ENCODE measurements around the gene RRP36.
"Not testable (repeated sequence)": the region's sequence is repeated elsewhere in the genome, so short reads cannot be mapped to it uniquely, and the experiment has no call there.

RRP36 gene

DNA sequence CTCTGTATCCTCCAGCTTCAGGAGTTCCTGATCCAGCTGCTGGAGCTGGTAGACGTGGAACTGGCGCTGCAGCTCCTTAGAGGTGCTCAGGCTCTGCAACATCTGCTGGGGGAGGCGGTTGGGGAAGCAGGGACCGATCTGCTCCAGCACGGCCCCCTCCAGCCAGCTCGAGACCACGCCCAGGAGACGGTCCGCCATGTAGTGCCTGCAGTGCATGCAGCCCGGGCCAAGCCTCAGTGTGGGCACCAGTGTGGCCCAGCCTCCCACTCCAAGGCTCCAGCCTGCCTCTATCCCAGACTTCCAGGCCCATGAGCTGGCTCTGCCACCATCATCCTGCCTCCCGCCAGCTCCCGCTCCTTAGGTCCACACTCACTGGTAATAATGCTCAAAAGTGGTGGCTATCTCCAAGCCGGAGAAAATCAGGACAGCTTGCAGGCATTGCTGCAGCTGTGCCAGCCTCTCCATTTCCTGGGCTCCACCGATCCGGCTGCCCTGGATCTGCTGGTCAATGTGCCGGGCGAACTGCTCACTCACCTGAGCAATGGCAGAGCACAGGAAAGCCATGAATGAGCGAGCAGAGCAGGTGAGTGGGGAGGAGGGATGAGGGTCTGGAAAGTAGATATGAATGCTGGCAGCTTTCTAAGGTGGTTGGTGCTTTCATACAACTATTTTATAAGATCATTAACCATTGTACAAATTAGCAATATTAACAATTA lies 19.3 kb downstream of the RRP36 start:
- DNase-seq: no peak

DNA sequence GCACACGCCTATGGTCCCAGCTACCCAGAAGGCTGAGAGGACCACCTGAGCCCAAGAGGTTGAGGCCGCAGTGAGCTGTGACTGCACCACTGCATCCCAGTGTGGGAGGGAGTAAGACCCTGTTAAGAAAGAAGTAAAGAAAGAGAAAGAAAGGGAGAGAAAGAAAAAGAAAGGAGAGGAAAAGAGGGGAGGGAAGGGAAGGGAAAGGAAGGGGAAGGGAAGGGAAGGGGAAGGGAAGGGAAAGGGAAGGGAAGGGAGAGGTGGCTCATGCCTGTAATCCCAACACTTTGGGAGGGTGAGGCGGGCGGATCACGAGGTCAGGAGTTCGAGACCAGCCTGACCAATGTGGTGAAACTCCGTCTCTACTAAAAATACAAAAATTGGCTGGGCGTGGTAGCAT lies 20.1 kb downstream of the RRP36 start:
- not testable (repeated sequence) for DNase-seq

DNA sequence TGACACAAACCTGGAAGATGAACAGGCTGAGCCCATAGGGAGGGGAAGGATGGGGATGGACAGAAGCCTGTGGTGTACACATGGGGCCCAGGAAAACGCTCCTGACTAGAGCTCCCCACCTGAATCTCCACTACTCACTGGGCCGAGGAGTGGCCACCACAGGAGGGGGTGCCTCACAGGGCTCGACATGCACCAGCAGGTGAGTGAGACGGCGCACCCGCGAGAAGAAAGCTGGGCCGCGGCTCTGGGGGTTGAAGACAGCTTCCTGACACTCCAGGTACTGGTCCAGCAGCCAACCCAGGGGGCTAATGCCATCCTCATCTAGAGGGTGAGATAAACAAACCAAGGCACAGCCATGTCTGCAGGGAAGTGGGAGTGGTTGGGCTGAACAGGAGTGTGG lies 21.9 kb downstream of the RRP36 start:
- no peak for DNase-seq

DNA sequence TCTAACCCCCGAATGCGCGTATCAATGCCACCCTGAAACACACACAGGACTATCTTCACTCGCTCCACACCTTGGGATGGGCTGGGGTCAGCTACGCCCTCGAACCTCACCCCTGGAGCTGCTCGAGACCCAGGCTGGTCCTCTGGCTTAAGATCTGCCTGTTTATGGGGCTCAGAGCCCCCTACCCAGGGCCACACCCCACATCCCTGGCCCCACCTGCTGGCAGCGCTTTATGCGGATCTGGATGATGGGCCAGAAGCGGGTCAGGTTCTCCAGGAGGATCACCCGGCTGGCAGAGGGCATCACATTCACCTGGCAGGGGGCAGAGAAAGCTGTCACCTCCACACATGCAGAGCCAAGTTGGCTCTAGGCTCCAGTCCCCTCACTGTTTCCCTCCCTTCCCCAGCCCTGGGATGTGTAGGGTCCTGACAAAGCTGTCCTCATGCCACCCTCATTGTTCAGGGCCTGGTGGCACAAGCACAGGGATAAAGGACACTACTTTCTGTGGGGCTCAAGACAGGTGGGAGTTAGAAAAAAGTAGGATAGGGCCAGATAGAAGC lies 24.0 kb downstream of the RRP36 start:
- no peak for DNase-seq

DNA sequence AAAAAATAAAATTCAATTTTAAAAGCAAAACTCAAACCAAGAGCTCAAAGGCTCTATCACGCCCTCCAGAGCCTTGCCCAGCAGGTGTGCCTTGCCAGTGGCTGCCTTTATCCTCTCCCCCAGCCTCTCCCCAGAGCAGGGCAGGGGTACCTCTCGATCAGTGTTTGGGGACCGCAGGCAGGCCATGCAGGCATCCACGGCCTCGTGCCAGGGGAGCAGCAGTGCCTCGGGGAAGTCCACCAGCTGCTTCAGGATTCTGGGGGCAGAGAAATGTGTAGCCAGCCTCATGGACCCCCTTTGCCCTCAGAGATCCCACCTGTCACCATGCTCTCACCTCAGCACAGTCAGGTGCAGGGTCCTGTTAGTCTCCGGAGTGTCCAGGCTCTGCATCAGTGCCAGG lies 26.6 kb downstream of the RRP36 start:
- no peak for DNase-seq

DNA sequence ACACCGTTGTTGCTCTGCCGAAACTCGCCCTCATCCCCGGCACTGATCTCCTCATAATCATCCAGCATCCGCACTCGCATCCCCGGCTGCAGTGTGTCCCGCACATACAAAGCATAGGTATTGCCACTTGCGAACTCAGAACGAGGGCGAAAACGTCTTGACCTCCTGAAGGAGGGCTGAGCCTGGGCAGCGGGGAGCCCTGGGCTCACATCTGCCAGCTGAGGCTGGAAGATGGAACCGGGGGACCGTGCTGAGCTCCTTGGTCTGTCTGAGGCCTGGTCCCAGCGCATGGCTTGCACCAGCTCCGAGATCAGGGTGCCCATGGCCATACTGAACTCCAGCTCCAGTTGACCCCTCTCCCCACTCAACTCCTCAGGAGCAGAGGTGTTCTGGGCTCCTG lies 29.6 kb downstream of the RRP36 start:
- no peak for DNase-seq

DNA sequence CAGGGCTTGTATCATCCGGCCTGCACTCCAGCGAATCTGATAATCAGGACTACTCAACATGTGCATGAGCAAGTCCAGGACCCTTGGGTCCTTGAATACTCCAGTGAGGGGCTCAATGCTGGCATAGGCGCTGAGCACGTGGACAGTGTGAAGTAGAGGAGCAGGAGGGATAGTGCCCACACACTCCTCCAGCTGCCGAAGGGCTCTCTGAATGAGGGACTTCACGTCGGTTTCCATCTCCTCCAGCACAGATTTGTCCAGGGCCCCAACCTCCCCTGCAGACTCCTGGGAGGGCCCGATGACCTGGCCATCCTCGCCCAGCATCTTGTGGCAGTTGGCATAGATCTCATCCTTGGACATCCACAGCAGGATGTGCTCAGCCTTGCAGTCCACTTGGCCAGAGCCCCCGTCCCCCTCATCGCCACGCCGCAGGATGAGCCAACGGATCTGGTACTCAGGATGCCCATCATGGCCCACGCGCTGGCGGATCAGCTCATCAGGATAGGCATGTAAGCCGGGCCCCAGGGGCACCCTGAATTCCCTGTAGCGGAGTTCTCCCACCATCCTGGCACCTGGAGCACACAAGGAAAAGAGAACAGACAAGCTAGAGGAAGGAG lies 30.9 kb downstream of the RRP36 start:
- no peak for DNase-seq

DNA sequence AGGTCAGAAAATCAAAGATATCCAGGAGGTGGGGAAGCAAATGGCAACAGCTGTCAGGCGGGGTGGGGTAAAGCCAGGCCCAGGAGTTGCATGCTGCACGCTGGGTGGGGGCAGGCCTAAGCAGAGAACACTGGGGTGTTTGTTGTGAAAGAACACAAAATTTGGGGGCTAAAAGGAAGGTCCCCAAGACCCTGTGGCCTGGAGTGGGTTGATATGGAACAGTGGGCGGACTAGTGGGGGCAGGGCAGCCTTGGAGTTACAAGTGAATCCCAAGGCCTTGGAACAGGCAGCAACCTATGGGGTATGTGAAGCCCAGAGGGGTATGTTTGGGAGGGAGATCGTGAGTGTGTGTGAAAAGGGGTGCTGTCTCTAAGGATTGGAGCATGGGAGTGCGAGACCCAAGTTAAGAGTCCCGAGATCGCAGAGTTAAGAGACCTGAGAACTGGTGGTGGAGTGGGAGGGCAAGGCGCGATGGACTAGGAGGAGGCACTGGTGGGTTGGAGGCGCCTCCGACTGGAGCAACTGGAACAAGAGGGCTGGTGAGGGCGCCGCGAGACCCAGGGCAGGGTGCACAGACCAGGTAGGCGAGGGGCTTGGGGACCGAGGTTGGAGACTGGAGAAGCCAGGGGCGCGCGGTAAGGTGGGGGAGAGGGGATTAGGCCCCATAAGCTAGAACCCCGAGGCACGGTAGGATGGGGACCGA lies 31.6 kb downstream of the RRP36 start:
- DNase-seq: no peak

DNA sequence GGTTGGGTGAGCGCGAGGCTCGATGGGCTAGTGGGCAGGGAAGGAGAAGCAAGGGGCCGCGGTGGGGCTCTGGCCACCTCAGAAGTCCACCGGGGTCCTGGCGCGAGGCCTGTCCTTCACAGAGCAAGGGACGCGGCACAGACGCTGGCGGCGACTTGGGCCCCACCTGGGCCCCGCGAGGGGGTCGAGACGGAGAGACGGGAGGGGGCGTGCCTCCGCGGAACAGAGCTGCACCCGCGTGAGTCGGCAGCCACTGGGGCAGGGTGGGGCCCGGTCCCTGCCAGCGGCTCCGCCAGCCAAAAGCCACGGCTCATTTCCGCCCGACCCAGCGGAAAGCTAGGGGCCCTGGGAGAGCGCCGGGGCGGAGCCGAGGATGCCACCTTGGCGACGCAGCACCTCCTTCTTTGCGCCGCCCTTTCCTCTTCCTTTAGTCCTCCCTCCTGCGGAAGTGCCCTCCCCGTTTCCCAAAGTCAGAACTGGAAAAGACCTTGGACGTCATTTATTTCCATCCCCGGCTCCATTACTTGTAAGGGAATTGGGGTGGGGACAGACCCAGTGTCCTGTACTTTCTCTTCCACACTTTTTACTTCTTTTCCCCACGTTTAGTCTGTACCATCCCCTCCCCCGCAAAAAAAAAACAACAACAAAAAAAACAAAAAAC lies 32.3 kb downstream of the RRP36 start, which contains the start of gene CUL7:
Gene CUL7, minus strand, starts transcription at position 307 of the 661 bp plus-strand sequence. CDS start 1,063 bp downstream, outside the sequence.
- peak; percentile 83 for DNase-seq

DNA sequence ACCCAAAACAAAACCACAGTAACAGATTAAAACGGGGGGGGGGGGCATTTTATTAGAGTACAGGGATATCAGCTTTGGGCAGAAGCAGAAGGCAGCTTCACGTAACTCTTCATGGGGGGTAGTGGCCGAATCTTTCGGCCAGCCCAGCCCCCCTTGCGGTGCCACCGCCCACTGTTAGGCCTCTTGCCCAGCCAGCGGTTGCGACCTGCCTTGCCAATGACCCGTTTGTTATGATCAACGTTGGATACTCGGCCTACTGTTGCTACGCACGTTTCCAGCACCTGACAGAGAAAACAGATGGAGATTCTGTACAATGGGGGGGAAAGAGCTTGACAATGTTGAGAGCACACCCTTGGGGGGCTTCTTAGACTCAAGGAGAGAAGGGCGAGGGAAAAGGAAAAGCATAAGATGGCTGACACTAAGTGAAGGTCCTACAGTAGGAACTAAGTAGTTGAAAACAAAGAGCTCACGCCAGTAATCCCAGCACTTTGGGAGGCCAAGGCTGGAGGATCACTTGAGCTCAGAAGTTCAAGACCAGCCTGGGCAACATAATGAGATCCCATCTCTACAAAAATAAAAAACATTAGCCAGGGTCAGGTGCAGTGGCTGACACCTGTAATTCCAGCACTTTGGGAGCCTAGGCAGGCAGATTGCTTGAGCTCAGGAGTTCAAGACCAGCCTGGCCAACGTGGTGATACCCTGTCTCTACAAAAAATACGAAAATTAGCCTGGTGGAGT lies 33.0 kb downstream of the RRP36 start:
- no peak for DNase-seq

DNA sequence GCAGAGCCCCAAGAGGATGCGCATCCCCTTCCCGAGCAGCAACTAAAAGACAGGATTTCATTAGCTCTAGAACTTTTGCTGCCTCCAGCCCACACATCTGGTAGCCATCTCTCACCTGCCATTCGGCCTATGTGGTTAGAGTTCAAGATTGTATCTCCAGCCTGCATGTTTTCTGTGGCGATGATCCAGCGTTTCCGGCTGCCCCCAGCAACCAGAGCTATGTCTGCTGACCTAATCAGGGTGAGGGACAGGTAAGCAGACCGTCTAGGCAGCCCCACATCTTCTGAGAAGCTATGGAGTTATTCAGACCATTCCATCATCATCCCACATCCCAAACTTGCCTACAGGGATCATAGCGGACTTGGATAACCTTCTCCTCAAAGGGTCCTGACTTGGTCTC lies 34.5 kb downstream of the RRP36 start:
- DNase-seq: no peak

DNA sequence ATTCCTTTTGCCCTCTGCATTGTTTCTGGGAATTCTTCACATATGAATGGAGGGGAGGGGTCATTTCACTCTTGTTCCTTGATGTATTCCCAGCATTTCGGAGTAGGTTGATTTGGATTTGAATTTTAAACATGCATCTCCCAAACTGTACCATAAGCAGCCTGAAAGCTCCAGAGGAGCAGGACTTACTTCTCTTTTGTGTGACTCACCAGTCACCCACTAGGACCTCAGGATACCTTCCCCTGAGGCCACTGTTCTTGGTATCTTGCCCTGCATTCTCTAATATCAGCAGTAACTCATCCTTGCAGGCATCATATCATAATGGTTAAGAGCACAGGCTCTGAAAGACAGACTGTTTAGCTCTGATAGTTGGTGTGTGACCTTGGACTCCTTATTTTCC lies 37.1 kb downstream of the RRP36 start:
- DNase-seq: no peak

DNA sequence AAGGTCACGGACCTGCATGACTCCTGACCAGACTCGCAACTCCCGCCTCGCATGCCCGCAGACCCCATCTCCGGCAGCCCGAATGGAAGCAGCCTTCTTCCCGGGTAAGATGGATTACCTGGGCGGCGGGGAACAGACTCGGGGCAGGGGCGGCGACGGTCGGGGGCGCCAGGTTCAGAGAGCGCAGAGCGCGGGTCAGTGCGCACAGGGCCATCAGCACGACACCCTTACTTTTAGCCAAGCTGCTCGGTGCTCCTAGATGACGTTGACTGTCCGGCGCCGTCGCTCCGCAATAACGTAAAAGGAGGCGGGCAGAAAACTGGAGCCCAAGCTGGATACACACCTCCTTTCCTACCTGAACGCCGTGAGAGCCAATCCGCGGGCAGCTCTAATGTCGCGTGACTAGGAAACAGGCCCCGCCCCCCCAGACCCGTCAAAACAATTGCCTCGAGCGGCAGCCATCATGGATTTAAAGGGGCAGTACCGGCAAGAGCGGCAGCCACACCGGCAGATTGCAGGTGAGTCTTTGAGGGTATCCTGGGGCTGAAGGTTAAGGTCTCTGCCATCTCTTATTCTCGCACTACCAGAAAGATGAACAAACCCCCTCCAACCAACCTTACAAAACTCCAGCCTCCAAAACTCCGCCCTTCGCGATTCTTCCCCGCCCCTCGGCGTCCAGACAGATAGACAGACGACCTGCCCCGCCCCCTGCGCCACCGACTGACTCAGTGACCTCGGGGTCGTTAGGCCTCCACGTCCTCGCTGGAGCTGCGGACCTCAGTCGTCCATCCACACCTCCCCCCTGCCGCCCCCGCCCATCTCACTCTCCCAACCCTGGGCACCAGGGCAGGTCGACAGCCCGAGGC lies 38.0 kb downstream of the RRP36 start, which contains the start of the genes KLC4 and MRPL2:
Gene KLC4, plus strand, starts transcription at position 464 of the 866 bp plus-strand sequence. CDS start 1,705 bp downstream, outside the sequence.
Gene MRPL2, minus strand, starts transcription at position 267 of the 866 bp plus-strand sequence. Its CDS starts 53 bp downstream, at position 214.
- peak; percentile 97 for DNase-seq

DNA sequence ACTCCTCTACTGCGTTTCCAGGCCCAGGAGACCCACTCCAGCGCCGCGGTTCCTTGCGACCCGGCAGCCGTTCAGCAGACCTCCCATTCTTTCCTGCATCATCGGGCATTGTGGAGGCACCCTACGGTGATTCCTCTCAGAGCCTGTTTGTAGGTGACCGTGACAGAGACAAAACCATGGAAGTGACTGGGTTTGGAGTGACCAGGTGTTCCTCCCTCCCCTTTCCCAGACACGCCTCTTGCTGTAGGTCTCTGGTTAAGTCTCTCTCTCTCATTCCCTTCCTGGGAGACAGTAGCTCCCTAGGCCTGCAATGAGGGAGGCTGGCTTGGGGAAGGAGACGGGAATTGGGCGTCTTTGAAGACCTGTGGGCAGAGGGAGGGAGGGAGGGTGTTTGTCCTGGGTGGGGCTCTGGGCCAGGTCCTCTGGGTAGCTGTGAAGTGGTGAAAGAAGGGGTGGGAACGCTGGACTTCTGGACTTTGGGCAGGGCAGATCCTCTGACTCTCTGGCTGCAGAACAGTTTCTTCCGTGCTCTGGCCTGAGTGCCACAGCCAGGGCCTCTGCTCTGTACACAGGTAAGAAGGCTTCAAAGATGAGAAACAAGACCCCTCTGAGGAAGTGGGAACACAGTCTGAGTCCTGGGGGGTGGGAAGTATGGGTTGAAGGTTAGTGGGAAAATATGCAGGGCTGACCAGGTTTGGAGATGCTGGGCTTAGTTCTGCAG lies 38.8 kb downstream of the RRP36 start:
- DNase-seq: no peak

DNA sequence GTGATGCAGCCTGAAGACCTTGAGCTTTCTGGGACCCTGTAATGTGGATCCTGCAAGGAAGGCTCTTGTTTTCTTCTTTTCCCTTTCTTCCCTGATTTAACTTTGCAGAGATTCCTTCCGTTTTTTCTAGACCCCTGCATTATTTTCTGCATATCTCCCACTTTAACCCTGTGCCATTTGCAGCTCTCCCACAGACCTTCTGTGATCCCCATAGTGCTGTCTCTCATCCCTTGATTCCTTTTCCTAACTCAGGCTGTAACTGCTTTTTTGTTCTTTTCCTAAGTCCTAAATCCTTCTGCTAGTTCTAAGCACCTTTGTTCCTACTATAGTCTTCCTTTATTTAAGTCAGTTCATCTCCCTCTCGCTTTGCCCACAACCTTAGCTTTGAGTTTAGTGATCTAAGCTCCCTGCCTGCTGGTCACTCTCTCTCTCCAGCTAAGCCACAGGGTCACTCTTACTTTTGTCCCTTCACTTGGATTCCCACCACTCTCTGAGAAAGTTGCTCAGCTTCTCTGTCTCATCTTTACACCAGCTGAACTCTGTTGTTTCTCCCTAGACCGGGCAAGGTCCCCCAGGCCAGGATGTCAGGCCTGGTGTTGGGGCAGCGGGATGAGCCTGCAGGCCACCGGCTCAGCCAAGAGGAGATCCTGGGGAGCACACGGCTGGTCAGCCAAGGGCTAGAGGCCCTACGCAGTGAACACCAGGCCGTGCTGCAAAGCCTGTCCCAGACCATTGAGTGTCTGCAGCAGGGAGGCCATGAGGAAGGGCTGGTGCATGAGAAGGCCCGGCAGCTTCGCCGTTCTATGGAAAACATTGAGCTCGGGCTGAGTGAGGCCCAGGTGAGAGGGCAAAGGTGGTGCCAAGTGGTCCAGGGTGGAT lies 39.6 kb downstream of the RRP36 start:
- no peak for DNase-seq

DNA sequence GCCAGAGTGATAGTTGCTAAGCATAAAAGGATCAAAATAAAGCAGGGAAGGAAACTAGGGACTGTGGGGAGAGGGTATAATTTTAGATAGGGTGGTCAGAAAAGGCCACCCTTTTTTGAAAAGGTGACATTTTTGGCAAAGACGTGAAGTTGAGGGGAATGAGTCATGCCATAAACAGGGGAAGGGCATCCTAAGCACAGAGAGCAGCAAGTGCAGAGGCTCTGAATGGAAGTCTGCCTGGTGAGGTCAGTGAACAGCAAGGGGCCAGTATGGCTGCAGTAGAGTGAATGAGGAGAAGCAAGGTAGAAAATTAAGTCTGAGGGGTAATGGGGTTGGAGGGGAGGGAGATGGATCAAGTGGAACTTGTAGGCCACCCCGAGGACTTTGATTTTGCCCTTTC lies 40.4 kb downstream of the RRP36 start:
- no peak for DNase-seq

DNA sequence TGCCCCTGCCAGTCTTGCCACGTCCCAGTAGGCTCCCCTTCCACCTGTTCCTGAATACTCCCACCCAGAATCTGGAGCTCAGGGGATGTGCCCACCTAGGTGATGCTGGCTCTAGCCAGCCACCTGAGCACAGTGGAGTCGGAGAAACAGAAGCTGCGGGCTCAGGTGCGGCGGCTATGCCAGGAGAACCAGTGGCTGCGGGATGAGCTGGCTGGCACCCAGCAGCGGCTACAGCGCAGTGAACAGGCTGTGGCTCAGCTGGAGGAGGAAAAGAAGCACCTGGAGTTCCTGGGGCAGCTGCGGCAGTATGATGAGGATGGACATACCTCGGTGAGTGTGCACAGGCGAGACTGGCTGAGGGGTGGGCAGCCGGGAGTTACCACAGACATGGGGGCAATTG lies 41.4 kb downstream of the RRP36 start:
- DNase-seq: no peak

DNA sequence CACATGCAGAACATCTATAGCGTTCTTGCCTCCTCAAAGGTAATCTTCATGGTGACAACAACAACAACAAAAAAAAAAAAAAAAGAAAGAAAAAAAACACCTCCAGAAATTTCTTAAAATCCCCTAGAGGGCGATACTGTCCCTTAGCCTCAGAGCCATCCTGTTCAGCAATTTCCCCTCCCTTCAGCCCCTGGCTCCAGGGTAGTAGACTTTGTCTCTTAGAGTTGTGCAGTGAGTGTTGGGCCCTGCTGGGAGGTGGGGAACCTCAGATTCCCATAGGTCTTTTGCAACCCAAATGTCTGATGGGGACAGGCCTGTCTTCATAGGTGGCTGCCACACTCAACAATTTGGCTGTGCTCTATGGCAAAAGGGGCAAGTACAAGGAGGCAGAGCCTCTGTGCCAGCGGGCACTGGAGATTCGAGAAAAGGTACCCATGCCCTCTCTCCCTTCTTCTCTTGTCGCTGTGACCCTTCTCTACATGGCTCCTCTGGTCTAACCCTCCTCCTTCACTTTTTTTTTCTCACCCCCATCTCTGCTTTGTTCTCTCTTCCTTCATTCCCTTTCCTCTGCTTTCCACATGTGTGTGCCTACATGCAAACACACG lies 48.7 kb downstream of the RRP36 start:
- peak; percentile 26 for DNase-seq

Measured in NCI-H1694 (cell line).